A673 (cell line): ENCODE results near the gene CCSAP.

Experiments used
- EZH2 ChIP-seq: fragments of 200-600 bp; sonication (generic); IDR thresholded peaks from 2 replicates; pipeline ENCODE4 v1.6.1; 2017; ENCODE audit warnings: borderline replicate concordance, low read depth, mild to moderate bottlenecking, mixed read lengths, antibody characterized with exemption, low read length; ENCODE audit not compliant: poor library complexity, severe bottlenecking
- TF ChIP-seq, protein P1 (sequence below): fragments of 300-800, 200-600 bp; sonication (generic); conservative IDR thresholded peaks from 2 replicates; pipeline ENCODE4 v1.5.1; 2017; ENCODE audit warnings: low read depth, mild to moderate bottlenecking, antibody characterized with exemption, low read length, moderate library complexity, mixed read lengths

DNA sequence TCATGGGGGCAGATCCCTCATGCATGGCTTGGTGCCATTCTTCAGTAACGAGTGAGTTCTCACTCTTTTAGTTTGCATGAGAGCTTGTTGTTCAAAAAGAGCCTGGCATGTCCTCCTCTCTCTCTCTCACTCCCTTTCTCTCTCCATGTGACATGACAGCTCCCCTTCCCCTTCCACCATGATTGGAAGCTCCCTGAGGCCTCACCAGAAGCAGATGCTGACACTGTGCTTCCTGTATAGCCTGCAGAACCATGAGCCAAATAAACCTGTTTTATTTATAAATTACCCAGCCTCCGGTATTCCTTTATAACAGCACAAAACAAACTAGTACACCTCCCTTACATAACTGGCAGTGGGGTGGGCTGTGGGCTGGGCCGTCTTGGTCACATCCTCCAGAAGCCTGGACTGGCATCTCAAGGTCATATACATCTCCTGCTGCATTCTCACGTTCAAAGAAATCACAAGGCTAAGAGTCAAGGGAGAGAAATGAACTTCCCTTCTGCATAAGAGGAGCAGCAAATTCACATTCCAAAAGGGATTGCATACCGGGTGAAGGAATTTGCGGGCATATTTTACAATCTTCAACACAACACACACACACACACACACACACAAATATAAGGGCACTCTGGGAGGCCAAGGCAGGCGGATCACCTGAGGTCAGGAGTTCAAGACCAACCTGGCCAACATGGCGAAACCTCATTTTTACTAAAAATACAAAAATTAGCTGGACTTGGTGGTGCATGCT is 2.3 kb upstream of the CCSAP start:
- TF ChIP-seq EZH2 = no peak
- TF ChIP-seq, protein P1, sequence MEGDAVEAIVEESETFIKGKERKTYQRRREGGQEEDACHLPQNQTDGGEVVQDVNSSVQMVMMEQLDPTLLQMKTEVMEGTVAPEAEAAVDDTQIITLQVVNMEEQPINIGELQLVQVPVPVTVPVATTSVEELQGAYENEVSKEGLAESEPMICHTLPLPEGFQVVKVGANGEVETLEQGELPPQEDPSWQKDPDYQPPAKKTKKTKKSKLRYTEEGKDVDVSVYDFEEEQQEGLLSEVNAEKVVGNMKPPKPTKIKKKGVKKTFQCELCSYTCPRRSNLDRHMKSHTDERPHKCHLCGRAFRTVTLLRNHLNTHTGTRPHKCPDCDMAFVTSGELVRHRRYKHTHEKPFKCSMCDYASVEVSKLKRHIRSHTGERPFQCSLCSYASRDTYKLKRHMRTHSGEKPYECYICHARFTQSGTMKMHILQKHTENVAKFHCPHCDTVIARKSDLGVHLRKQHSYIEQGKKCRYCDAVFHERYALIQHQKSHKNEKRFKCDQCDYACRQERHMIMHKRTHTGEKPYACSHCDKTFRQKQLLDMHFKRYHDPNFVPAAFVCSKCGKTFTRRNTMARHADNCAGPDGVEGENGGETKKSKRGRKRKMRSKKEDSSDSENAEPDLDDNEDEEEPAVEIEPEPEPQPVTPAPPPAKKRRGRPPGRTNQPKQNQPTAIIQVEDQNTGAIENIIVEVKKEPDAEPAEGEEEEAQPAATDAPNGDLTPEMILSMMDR = no peak
